Body of pancreas (tissue), 4 donors: Measurements from ENCODE around the gene RASGRP3. TPM values are rescaled to one million over a fixed set of nuclear protein-coding genes. Genes with fewer than 3 reads are reported as not detected.

Experiments
- ATAC-seq: fragments of 150-250 bp; one replicate; pipeline ENCODE4 v1.9.1; 2016
- DNase-seq, 4 donors: peaks; one replicate each; pipeline ENCODE4 v3.0.0-alpha.2; 2019
- H3K27ac ChIP-seq, 4 donors: fragments of 200-600 bp; sonication (generic); 1 replicate in 3 of 4; 2 replicates in 1 of 4; pipeline versions ENCODE4 v1.5.1 to v1.6.1; 2016 to 2019; ENCODE audit warnings: mild to moderate bottlenecking in 1 of 4, mixed read lengths in 1 of 4, moderate library complexity in 1 of 4
- H3K27me3 ChIP-seq, 2 donors: fragments of 200-600 bp; sonication (generic); one replicate each; pipeline ENCODE4 v1.6.0; 2016; ENCODE audit warnings: mild to moderate bottlenecking in 1 of 2
- H3K36me3 ChIP-seq, 2 donors: fragments of 200-600 bp; sonication (generic); replicated peaks in 1 of 2; 2 replicates each; pipeline ENCODE4 v1.5.1; 2016; ENCODE audit warnings: low read depth in 2 of 2; ENCODE audit not compliant: insufficient read depth in 1 of 2
- H3K4me1 ChIP-seq: fragments of 200-600 bp; sonication (generic); one replicate; pipeline ENCODE4 v1.6.0; 2016
- H3K4me3 ChIP-seq, 2 donors: fragments of 200-600 bp; sonication (generic); 1 replicate in 1 of 2; 2 replicates in 1 of 2; pipeline ENCODE4 v1.5.1; 2016 to 2019
- H3K9me3 ChIP-seq, 3 donors: fragments of 200-600 bp; sonication (generic); 1 replicate in 2 of 3; 2 replicates in 1 of 3; pipeline ENCODE4 v1.5.1; 2016
- CTCF ChIP-seq, 7 experiments: fragments of 450-650 bp in 4 of 7; fragments of 200-600 bp in 3 of 7; sonication (generic) in 3 of 7; IDR thresholded peaks; one replicate each; pipeline ENCODE4 v1.5.1; 2016 to 2019; ENCODE audit warnings: antibody characterized with exemption in 7 of 7
- POLR2A ChIP-seq, 3 donors: fragments of 450-650 bp; IDR thresholded peaks; one replicate each; pipeline ENCODE4 v1.6.1; 2016; ENCODE audit warnings: antibody characterized with exemption in 3 of 3, mild to moderate bottlenecking in 2 of 3
- WGBS, 2 donors: methylation state at CpG; one replicate each; pipeline ENCODE4 v1.1.5; 2017; 5-methylcytosine and 5-hydroxymethylcytosine counted together
- intact Hi-C: fragments of 100-400 bp; cut with DNase I; formaldehyde crosslinking; loops from one replicate; pipeline ENCODE4 v1.15.1; 2023
- total RNA-seq, 2 donors: library from RNA; depleted of rRNA; stranded (reverse); fragments of >200 nt; gene quantifications; one replicate each; pipeline ENCODE4 v1.1.0, GENCODE V29; 2016

RASGRP3 gene
- total RNA-seq, 2 donors from 2014 or later: 3.9 to 22.1 TPM

DNA sequence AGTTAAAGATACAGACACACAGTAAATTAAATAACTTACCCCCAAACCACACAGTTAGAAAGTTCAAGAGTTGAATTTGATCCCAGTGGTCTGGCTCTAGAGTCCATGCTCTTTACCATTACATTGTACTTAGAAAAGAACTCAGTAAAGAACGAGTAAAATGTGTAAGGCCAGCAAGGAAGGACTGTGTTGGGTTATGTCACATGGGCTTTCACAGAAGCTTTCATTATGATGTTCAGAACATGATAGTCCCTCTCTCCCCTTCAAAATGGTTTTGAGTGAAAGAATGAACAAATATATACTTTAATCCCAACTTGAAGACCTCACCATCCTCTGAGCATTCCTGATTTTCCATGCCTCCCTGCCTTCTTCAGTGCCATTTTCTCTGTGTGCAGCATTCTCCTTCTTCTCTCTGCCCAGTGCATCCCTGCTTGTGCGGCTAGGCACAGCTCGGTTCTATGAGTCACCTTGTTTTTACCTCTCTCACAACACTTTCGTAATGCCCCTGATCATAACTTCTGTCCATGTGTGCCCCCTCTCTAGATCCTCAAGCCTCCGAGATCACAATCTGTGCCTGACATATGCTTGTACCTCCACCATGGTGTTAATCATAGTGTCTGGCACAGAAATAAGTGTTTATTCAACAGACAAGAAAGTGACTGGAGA, 22.0 kb downstream of the RASGRP3 start:
- no peak overlapping the region for H3K27ac ChIP-seq
- H3K4me1 ChIP-seq: peaks cover 3% of the 10 kb centered on the region
- no peak overlapping the region for H3K4me3 ChIP-seq
- H3K36me3 ChIP-seq: no peaks in the 10 kb centered on the region
- TF ChIP-seq CTCF (IDR thresholded peaks at IDR 0.05): no peak
- TF ChIP-seq POLR2A (IDR thresholded peaks at IDR 0.05): no peak
- intact Hi-C loops: no loop called here
- no peaks in the 10 kb centered on the region for H3K27me3 ChIP-seq
- ATAC-seq (no peak), DNase-seq (no peak)
- H3K9me3 ChIP-seq: no peaks in the 10 kb centered on the region
- WGBS, 2 donors: 80 to 84% methylated on average over 5 of the region's 5 CpGs

DNA sequence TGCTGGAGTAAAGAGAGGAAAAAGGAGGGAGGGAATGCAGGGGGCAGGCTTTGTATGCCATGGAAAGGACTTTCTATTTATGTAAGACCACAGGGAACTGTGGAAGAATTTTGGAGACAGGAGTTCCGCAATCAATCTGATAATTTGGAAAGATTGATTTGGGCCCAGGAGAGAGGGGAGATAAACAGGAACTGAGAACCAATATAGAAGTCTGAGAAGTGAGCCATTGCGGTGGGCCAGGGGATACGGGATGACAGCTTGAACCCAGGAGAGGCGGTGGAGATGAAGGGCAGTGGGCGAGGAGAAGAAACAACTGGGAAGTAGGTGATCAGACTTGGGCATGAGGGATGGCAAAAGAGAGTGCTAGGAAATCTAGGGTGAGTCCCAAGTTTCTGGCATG, 23.7 kb downstream of the RASGRP3 start:
- no peak overlapping the region for H3K4me3 ChIP-seq
- TF ChIP-seq CTCF (IDR thresholded peaks at IDR 0.05) (no peak), POLR2A (IDR thresholded peaks at IDR 0.05) (no peak)
- no peak for ATAC-seq
- no peaks in the 10 kb centered on the region for H3K27me3 ChIP-seq
- DNase-seq: no peak
- no peaks in the 10 kb centered on the region for H3K9me3 ChIP-seq
- H3K4me1 ChIP-seq: peaks cover 3% of the 10 kb centered on the region
- H3K27ac ChIP-seq: no peak overlapping the region
- intact Hi-C loops: no loop called here
- WGBS, 2 donors: 74 to 97% methylated on average over 5 of the region's 5 CpGs
- no peaks in the 10 kb centered on the region for H3K36me3 ChIP-seq

GRCh38 chr2:33502025-33502424, 25.6 kb downstream of the RASGRP3 start:
- ATAC-seq: no peak
- WGBS, 2 donors: 64 to 93% methylated on average over 2 of the region's 2 CpGs

GRCh38 chr2:33503002-33503401, 26.6 kb downstream of the RASGRP3 start:
- DNase-seq: no peak
- ATAC-seq: no peak
- intact Hi-C loops: no loop called here
- no peak for TF ChIP-seq POLR2A (IDR thresholded peaks at IDR 0.05)
- TF ChIP-seq CTCF (IDR thresholded peaks at IDR 0.05): no peak
- Histone ChIP-seq H3K36me3 (no peaks in the 10 kb centered on the region), H3K4me1 (no peaks in the 10 kb centered on the region), H3K9me3 (no peaks in the 10 kb centered on the region), H3K4me3 (no peak overlapping the region), H3K27ac (no peak overlapping the region), H3K27me3 (no peaks in the 10 kb centered on the region)
- 21 to 24% methylated on average over 1 of the region's 1 CpG for WGBS, 2 donors

More at GRCh38 chr2:33502025-33502424, 25.6 kb downstream of the RASGRP3 start:
- Histone ChIP-seq H3K27ac (no peak overlapping the region), H3K9me3 (no peaks in the 10 kb centered on the region), H3K36me3 (no peaks in the 10 kb centered on the region), H3K4me3 (no peak overlapping the region), H3K4me1 (no peaks in the 10 kb centered on the region), H3K27me3 (no peaks in the 10 kb centered on the region)
- intact Hi-C loops: no loop called here
- no peak for TF ChIP-seq CTCF (IDR thresholded peaks at IDR 0.05)
- no peak for TF ChIP-seq POLR2A (IDR thresholded peaks at IDR 0.05)
- no peak for DNase-seq

DNA sequence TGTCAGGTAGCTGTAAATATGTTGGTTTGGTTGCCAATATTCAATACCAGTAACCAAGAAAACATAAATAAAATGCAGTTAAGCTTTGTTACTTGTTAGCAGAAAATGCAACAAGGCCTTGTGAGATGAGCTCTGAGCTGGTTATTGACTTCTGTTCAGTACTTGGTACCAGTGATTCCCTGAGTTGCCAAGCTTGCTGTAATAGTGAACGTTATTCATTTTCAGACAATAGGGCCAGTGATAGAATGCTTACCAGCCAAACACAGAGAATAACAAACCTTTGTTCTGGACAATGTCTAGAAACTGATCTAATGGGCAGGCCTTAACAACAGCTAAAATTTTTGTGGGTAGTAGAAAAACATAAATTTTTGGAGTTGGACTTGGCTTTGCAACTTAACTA, 29.5 kb downstream of the RASGRP3 start:
- 60 to 83% methylated on average over 1 of the region's 1 CpG for WGBS, 2 donors

More for the DNA sequence above, 29.5 kb downstream of the RASGRP3 start:
- H3K36me3 ChIP-seq: no peaks in the 10 kb centered on the region
- H3K27me3 ChIP-seq: no peaks in the 10 kb centered on the region
- intact Hi-C loops: no loop called here
- TF ChIP-seq POLR2A (IDR thresholded peaks at IDR 0.05): no peak
- no peak for TF ChIP-seq CTCF (IDR thresholded peaks at IDR 0.05)
- H3K4me1 ChIP-seq: no peaks in the 10 kb centered on the region
- no peaks in the 10 kb centered on the region for H3K9me3 ChIP-seq
- DNase-seq: no peak
- no peak overlapping the region for H3K27ac ChIP-seq
- no peak overlapping the region for H3K4me3 ChIP-seq
- no peak for ATAC-seq
